ENCODE results near the gene RIMBP2. TPM values are rescaled to one million over a fixed set of nuclear protein-coding genes. Genes with fewer than 3 reads are reported as not detected.
"Not testable (repeated sequence)": the region's sequence is repeated elsewhere in the genome, so short reads cannot be mapped to it uniquely, and the experiment has no call there.

RIMBP2 gene
- total RNA-seq, 6 experiments from 2014 or later = not detected

- Mint-ChIP-seq H3K9me3 (peaks cover 55% of the 10 kb centered on the region), H3K27ac (no peak overlapping the region), H3K4me1 (ENCODE audit: low read depth) (no peaks in the 10 kb centered on the region), H3K36me3 (ENCODE audit: low read depth) (peaks cover 13% of the 10 kb centered on the region), H3K27me3 (ENCODE audit: insufficient read depth) (peaks cover 4% of the 10 kb centered on the region; the same call in 1 of the 2 replicates), H3K4me3 (no peak overlapping the region)
- DNase-seq = no peak
- no peak for TF ChIP-seq CTCF (IDR thresholded peaks at IDR 0.05)
Observed at GRCh38 chr12:130588696-130589539, 127.2 kb downstream of the RIMBP2 start.

GRCh38 chr12:130587966-130588365 is 128.1 kb downstream of the RIMBP2 start:
- peaks cover 4% of the 10 kb centered on the region; the same call in 1 of the 2 replicates for H3K27me3 Mint-ChIP-seq (ENCODE audit: insufficient read depth)
- no peak for DNase-seq
- TF ChIP-seq CTCF (IDR thresholded peaks at IDR 0.05) = no peak
- H3K36me3 Mint-ChIP-seq (ENCODE audit: low read depth) = peaks cover 7% of the 10 kb centered on the region; the same call in 1 of the 2 replicates
- peaks cover 45% of the 10 kb centered on the region for H3K9me3 Mint-ChIP-seq
- no peak overlapping the region for H3K27ac Mint-ChIP-seq
- no peak overlapping the region for H3K4me3 Mint-ChIP-seq
- no peaks in the 10 kb centered on the region for H3K4me1 Mint-ChIP-seq (ENCODE audit: low read depth)

- not testable (repeated sequence) for H3K4me3 Mint-ChIP-seq; H3K27ac Mint-ChIP-seq; H3K36me3 Mint-ChIP-seq (ENCODE audit: low read depth); H3K4me1 Mint-ChIP-seq (ENCODE audit: low read depth); H3K27me3 Mint-ChIP-seq (ENCODE audit: insufficient read depth); DNase-seq
- peaks cover 35% of the 10 kb centered on the region for H3K9me3 Mint-ChIP-seq
Observed at GRCh38 chr12:130584475-130584874, 131.6 kb downstream of the RIMBP2 start.

- Mint-ChIP-seq H3K9me3 (peaks cover 34% of the 10 kb centered on the region), H3K27me3 (ENCODE audit: insufficient read depth) (peaks cover 4% of the 10 kb centered on the region; the same call in 1 of the 2 replicates), H3K4me1 (ENCODE audit: low read depth) (no peaks in the 10 kb centered on the region), H3K27ac (no peak overlapping the region), H3K36me3 (ENCODE audit: low read depth) (peaks cover 10% of the 10 kb centered on the region; the same call in 1 of the 2 replicates), H3K4me3 (no peak overlapping the region)
- TF ChIP-seq CTCF (IDR thresholded peaks at IDR 0.05) = no peak
- no peak for DNase-seq
Observed at GRCh38 chr12:130583800-130584199, 132.3 kb downstream of the RIMBP2 start.

GRCh38 chr12:130583317-130583716 is 132.8 kb downstream of the RIMBP2 start:
- H3K4me3 Mint-ChIP-seq = no peak overlapping the region
- H3K9me3 Mint-ChIP-seq = peaks cover 34% of the 10 kb centered on the region
- H3K36me3 Mint-ChIP-seq (ENCODE audit: low read depth) = peaks cover 13% of the 10 kb centered on the region; the same call in 1 of the 2 replicates
- H3K27me3 Mint-ChIP-seq (ENCODE audit: insufficient read depth) = peaks cover 7% of the 10 kb centered on the region; the same call in 1 of the 2 replicates
- H3K4me1 Mint-ChIP-seq (ENCODE audit: low read depth) = no peaks in the 10 kb centered on the region
- DNase-seq = no peak
- TF ChIP-seq CTCF (IDR thresholded peaks at IDR 0.05) = no peak
- no peak overlapping the region for H3K27ac Mint-ChIP-seq

- H3K27me3 Mint-ChIP-seq (ENCODE audit: insufficient read depth) = peaks cover 2% of the 10 kb centered on the region; the same call in 1 of the 2 replicates
- no peaks in the 10 kb centered on the region for H3K4me1 Mint-ChIP-seq (ENCODE audit: low read depth)
- H3K4me3 Mint-ChIP-seq = no peak overlapping the region
- TF ChIP-seq CTCF (IDR thresholded peaks at IDR 0.05) = no peak
- peaks cover 33% of the 10 kb centered on the region for H3K9me3 Mint-ChIP-seq
- DNase-seq = no peak
- H3K36me3 Mint-ChIP-seq (ENCODE audit: low read depth) = peaks cover 9% of the 10 kb centered on the region; the same call in 1 of the 2 replicates
- H3K27ac Mint-ChIP-seq = no peak overlapping the region
Observed at GRCh38 chr12:130582286-130582685, 133.8 kb downstream of the RIMBP2 start.

Measured in HFFc6 (cell line).